IPS-18c (cell line): ENCODE measurements around the gene ITGBL1.

Source experiments
- H3K4me3 ChIP-seq: 2 replicates; pipeline ENCODE4 v1.7.0; 2013; ENCODE audit warnings: low read depth, mild to moderate bottlenecking, low read length, moderate library complexity; ENCODE audit not compliant: insufficient read depth
- H3K9me3 ChIP-seq: one replicate; pipeline ENCODE4 v1.6.1; 2013; ENCODE audit warnings: mild to moderate bottlenecking, low read length, moderate library complexity; ENCODE audit not compliant: control insufficient read depth, insufficient read depth

The ITGBL1 gene

DNA sequence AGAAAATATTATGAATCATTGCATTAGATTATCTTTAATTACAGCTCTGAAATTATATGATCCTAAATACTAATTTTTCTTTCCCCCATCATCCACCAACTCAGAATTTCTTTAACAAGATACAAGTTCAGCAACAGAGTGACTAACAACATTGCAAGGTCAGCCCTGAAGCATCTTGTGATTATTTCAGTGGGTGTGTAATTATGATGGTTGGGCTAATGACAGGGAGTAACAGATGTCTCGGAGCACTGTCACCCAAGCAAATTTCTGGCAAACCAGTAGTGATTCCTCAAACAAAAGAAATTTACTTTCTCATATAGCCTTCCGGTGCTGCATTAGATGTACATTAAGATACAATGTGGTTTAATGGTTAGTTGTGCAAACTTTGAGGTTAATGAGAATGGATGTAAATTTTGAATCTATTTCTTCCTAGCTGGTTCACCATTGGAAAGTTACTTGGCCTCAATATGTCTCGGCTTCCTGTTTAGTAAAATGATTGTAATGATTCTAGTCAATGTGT lies 238.9 kb downstream of the ITGBL1 start:
- no peaks in the 10 kb centered on the region for H3K9me3 ChIP-seq
- no peak overlapping the region for H3K4me3 ChIP-seq

DNA sequence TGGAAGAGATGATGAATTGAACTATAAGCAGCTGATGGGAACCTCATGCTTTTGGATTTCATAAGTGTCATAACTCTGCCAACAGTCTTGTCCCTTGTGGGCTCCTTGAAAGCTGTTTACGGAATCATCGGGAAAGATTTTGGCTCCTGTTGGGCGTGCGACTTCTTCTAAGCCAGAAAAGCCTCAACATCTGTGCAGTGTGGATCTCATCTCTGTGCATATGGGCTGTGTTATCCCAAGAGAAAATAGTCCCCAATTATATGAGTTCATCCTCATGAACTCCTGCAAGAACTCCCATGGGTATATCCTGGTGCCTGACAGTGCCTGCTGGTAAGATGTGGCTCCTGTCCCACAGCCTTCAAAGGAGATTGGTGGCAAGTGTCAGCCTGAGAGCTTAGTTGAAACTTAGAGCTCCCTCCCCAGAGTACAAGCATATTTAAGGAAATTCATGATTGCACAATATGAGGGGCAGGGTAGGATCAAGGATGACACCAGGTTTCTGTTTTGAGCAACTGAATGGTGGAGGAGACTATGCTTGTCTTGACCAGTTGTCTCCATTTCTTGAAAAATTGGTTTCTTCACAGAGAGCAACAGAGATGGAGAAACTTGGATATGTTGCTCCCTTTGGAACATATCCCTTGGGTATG lies 243.5 kb downstream of the ITGBL1 start:
- no peaks in the 10 kb centered on the region for H3K9me3 ChIP-seq
- H3K4me3 ChIP-seq, result no peak overlapping the region

DNA sequence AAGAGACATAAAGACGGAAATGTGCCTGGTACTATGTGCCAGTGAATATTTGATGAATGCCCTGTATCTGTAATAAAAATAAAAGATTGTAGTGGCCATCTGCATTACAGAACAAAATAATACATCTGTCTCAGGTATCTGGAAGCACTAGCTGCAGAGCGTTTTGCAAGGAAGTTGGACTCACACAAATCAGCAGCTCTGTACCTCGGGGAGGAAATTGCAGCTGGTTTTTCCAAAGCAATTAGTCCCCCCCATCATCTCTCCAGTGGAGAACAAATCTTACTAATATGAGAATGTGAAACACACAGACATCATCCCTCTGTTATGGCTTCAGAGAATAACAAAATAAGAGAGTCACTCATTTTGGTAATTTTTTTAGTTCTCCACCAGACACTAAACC lies 245.3 kb downstream of the ITGBL1 start:
- H3K4me3 ChIP-seq, result no peak overlapping the region
- no peaks in the 10 kb centered on the region for H3K9me3 ChIP-seq

DNA sequence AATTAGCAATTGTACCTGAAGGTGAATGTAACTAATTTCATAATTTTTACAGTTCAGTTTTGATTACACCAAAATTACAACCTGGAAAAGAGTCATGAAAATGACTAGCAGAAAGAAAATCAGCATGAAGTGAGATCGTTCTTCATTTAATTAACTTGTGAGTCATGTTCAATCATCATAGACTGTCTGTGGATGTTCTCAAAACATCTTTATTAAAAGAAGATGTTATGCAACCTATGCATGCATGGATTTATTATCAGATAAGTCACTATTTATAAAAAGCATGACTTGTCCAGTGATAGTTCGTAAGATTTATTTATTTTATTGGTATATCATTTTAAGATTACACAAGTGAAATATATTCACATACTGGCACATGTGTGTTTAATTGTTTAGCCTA lies 245.9 kb downstream of the ITGBL1 start:
- no peak overlapping the region for H3K4me3 ChIP-seq

DNA sequence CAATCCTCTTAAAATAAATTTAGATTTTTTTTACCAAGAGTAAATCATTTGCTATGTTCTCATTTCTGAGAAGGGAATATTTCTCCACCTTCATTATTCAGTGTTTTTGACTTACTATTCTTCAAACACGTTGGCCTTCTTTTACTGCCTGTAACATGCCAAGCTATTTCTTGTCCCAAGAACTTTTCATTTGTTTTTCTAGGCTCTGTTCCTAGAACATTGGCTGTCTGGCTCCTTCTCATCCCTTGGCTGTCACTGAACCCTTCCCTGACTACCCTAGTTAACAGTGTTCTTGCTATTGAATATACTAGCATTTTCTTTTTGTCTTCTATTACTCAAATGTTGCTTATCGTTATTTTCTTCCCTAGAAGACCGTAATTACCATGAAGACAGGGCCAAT lies 248.1 kb downstream of the ITGBL1 start:
- Histone ChIP-seq H3K9me3 (no peaks in the 10 kb centered on the region), H3K4me3 (no peak overlapping the region)

More for the DNA sequence above, 245.9 kb downstream of the ITGBL1 start:
- H3K9me3 ChIP-seq, result no peaks in the 10 kb centered on the region

DNA sequence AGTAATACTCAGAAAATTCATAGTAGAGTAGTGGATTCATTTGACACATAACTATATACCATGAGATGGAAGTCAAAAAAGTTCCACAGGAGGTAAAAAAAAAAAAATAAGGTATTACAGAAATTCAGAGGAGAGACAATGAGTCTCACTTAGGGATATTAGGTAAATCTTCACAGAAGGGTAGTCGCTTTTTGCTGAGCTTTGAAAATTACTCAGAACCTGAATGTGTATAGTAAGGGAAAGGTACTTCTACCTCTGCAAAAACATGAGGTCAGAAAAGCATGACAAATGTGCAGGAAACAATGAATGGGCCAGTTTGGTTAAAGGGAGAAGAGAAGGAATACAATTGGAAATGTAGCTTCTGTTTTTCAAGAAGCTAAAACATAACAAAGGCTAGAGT lies 250.6 kb downstream of the ITGBL1 start:
- Histone ChIP-seq H3K9me3 (no peaks in the 10 kb centered on the region), H3K4me3 (no peak overlapping the region)

DNA sequence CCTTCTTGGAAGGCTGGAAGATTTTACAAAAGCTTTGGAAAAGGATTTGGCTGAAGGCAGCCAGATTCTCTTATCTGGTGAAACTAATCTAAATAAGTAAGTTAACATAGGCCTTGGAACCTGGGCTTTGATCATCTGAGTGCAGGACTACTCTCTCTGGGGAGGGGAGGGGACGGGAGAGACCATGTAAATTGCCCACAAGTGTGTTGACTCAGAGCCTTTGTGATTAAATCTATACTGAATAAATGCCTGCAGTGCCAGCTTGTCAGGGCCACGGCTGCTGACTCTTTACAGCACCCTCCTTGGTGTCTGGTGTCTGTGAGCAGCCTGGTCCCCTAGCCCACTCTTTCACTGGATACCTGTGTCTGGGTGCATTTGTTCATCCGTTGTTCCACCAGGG lies 251.4 kb downstream of the ITGBL1 start:
- H3K9me3 ChIP-seq, result no peaks in the 10 kb centered on the region

DNA sequence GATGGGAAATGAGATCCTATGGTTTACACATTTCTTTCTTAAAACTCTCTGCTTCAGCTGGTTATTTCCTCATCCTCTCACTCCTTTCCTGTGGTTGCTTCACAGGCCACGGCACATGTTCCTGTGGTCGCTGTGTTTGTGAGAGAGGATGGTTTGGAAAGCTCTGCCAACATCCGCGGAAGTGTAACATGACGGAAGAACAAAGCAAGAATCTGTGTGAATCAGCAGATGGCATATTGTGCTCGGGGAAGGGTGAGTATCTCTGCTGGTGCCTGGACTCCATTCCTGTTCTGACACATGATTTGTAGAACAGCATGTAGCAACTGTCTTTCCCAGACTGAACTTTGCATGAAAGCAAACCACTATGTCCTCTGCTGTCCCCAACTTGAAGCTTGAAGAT lies 254.2 kb downstream of the ITGBL1 start:
- no peak overlapping the region for H3K4me3 ChIP-seq
- H3K9me3 ChIP-seq, result no peaks in the 10 kb centered on the region

More for the DNA sequence above, 251.4 kb downstream of the ITGBL1 start:
- no peak overlapping the region for H3K4me3 ChIP-seq

DNA sequence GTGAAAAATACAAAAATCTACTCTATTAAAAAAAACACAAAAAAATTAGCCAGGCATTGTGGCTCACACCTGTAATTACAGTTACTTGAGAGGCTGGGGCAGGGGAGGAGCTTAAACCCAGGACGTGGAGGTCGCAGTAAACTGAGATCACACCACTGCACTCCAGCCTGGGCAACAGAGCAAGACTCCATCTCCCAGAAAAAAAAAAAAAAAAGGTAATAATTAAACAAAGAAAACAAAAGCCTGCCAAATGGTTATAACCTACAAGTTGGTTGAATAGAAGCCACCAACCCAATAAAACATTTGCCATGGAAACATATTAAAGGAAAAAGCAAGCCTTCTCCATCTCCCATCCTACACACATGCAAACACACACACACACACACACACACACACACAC lies 255.2 kb downstream of the ITGBL1 start:
- Histone ChIP-seq H3K4me3 (no peak overlapping the region), H3K9me3 (no peaks in the 10 kb centered on the region)

DNA sequence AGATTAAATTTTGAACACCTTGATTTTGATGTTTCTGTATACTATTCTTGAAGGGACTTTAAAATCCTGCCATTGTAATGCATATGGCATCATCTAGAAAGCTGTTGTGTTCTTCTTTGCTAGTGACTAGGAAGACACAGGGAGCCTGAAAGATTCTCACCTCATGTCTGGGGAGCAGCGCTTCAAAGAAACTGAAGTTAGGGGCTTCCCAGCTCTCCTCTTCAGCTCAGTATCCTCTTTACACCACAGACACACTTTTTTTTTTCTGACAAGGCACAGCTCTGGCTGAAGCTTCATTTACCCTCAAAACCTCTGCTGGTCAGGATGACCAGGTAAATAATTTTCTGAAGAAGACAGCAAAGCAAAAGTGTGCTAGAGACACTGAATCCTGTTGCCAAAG lies 255.6 kb downstream of the ITGBL1 start:
- Histone ChIP-seq H3K9me3 (no peaks in the 10 kb centered on the region), H3K4me3 (no peak overlapping the region)

DNA sequence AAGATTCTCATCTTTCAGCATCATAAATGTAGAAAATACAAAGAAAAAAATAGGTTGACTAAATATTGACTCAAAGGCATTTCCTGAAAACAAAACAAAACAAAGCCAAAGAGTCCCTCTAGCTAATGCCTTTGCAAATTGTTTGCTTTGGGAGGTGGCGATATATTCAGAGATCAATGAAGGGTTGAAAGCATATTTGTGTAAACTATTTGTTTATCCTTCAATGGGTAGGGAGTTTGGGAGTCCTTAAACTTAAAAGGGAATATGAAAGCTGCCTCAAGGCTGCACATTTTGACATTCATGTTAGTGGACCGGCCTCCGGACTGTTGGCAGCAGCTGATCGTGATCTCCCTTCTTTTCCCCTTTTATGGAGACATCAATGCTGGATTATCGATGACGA lies 257.5 kb downstream of the ITGBL1 start:
- Histone ChIP-seq H3K9me3 (no peaks in the 10 kb centered on the region), H3K4me3 (no peak overlapping the region)

DNA sequence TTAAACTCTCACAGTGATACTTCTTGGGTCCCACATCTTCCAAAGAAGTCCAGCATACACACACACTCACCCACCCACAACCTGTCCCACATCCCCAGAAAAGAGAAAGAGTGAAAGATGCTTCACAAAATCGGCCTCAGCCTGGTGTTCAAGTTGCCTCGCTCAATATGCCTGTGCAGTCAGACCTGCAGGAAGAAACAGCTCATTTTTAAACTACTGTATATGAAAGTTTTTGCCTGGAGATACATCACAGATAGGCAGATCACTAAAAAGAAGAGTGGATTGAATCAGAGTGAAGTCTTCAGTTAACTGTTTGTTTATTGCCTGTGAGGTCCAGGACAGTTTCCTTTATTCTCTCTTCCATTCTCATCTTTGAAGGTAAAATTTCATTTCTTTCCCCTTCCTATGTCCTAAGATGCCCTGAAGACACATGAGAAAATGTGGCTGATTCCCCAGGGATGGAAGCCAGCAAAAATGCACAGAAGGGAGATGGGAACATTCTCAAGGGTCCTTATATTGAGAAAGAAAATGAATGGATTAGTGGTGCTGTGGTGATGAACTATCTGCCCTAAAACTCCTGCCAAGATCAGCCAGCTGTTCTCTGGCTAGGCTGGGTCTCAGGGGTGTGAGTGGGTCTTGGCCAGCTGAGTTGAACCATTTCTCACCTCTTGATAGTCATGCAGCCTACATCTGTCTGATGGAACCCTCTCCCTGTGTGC lies 259.0 kb downstream of the ITGBL1 start:
- Histone ChIP-seq H3K4me3 (no peak overlapping the region), H3K9me3 (no peaks in the 10 kb centered on the region)

DNA sequence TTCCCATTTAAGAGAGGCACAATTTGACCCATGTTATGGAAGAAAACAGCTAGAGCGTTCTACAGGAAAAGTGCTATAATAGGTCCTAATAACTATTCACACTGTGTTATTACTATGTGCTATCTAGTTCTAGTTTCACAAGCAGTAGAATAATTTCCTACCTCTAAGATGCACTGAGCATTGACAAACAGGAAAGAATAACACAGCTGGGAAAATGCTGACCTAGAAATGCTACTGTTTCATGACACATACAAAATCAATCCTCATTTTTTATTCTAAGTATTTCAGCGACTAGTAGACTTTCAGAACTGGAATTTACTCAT lies 259.5 kb downstream of the ITGBL1 start:
- H3K9me3 ChIP-seq, result no peaks in the 10 kb centered on the region
- H3K4me3 ChIP-seq, result no peak overlapping the region

DNA sequence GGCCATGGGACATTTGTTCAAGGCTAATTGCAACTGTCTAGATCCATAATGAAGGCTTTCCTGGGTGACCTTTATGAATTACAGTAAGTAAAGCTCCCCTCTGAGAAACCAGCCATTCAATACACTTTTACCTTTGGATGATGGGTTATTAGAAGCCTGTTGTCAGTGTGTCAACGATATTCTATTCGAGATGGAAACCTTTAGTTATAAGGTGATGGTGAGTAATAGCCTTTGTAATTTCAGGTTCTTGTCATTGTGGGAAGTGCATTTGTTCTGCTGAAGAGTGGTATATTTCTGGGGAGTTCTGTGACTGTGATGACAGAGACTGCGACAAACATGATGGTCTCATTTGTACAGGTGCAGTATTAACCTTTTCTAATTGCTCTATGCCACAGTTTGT lies 261.7 kb downstream of the ITGBL1 start:
- Histone ChIP-seq H3K4me3 (no peak overlapping the region), H3K9me3 (no peaks in the 10 kb centered on the region)

DNA sequence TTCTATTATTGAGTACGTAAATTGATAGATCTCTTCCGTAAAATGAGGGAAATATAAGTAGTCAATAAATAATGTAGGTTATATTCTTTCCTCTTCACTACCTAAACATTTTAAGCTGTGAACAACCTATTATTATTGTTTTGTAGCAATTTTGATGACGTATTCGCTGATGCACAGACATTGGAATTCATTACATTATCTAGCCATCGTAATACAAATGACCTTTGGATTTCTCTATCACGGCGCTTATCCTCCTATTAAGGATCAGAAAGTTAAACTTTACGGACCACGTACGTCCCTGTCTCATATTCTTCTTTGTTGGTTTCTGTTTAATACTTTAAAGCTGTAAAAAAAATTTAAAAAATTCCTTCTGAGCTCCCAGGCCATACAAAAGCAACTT lies 264.9 kb downstream of the ITGBL1 start:
- Histone ChIP-seq H3K9me3 (no peaks in the 10 kb centered on the region), H3K4me3 (no peak overlapping the region)

DNA sequence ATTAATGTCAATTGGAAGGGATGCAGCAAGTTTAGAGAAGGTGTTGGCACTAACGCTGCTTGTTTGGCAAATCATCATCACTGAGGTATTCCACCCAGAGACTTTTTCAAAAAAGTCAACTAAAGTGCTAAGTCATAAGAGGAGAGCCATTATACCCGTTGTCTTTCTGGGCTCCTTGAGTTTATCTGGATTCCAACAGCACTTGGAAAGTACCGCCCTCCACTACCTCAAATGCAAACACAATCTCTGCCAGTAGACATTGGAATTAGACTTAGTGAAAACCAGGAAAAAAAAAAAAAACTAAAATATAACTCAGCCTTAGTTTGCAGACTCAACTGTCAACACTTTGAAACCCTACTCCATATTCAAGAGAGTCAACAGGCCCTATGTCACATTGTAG lies 266.0 kb downstream of the ITGBL1 start:
- no peaks in the 10 kb centered on the region for H3K9me3 ChIP-seq
- no peak overlapping the region for H3K4me3 ChIP-seq

DNA sequence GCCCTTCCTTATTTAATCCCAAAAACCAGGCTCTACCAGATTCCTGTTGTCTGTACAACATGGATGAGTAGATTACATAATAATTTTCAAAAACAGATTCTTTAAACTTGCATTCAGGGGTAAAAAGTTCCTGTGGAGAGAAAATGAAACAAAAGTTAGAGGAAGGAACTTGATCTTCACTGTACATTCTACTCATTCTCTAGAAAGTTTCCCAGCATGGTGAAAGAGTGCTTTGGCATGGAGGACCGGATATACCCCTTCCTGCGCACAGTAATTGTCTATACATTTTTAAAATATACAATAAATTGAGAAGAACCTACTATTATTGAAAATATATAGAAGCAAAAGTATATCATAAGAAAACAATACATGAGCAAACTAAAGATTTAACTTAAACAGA lies 274.2 kb downstream of the ITGBL1 start:
- Histone ChIP-seq H3K9me3 (no peaks in the 10 kb centered on the region), H3K4me3 (no peak overlapping the region)

DNA sequence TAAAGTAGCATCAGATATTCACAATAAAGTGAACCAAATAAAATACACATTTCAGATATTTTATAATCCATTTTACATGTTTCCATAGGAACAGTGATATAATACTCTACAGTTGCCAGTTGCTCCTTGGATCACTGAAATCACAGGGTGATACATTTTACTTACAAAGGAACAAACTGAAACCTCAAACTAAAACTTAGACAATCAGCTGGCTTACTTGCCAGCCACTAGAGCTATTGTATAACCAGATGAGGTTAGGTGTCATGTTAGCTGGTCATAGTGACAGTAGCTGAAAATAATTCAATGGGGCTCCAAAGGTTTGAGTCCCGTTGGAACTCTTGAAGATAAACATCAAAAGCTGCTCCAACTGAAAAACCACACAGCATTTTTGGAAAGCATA lies 274.6 kb downstream of the ITGBL1 start:
- Histone ChIP-seq H3K4me3 (no peak overlapping the region), H3K9me3 (no peaks in the 10 kb centered on the region)

DNA sequence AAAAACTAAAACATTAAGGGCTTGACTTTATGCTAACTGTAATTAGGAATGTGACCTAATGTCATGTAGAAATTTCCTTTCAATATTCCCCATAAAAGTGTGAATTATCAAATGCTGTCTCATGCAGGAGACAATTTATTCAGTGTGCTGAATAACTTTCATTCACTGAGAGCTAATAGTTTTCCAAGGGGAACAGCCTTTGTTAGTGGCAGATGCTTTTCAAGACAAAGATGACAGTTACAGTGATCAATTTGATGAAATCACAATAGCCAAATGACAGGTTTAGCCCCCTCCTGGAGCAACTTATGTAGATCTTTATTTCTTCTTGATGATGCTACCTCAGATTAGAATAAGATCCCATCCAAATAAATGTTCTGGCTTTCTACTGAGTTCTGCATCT lies 275.5 kb downstream of the ITGBL1 start:
- no peaks in the 10 kb centered on the region for H3K9me3 ChIP-seq
- no peak overlapping the region for H3K4me3 ChIP-seq
